Lower leg skin (tissue), 3 donors: ENCODE results near the gene DPP6.

ENCODE experiments used
- POLR2A ChIP-seq, 2 donors: fragments of 450-650 bp; IDR thresholded peaks; one replicate each; pipeline ENCODE4 v1.6.1; 2016 to 2017; ENCODE audit warnings: antibody characterized with exemption in 2 of 2, mild to moderate bottlenecking in 1 of 2, moderate library complexity in 1 of 2
- TF ChIP-seq, protein P1 (sequence below), 3 donors: fragments of 450-650 bp; IDR thresholded peaks; one replicate each; pipeline ENCODE4 v1.5.1; 2016; ENCODE audit warnings: antibody characterized with exemption in 3 of 3, mild to moderate bottlenecking in 3 of 3, moderate library complexity in 2 of 3

GRCh38 chr7:154853727-154854095, 801.5 kb downstream of the DPP6 start:
- TF ChIP-seq, protein P1, sequence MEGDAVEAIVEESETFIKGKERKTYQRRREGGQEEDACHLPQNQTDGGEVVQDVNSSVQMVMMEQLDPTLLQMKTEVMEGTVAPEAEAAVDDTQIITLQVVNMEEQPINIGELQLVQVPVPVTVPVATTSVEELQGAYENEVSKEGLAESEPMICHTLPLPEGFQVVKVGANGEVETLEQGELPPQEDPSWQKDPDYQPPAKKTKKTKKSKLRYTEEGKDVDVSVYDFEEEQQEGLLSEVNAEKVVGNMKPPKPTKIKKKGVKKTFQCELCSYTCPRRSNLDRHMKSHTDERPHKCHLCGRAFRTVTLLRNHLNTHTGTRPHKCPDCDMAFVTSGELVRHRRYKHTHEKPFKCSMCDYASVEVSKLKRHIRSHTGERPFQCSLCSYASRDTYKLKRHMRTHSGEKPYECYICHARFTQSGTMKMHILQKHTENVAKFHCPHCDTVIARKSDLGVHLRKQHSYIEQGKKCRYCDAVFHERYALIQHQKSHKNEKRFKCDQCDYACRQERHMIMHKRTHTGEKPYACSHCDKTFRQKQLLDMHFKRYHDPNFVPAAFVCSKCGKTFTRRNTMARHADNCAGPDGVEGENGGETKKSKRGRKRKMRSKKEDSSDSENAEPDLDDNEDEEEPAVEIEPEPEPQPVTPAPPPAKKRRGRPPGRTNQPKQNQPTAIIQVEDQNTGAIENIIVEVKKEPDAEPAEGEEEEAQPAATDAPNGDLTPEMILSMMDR (IDR thresholded peaks at IDR 0.05), result no peak
- no peak for TF ChIP-seq POLR2A (IDR thresholded peaks at IDR 0.05)
